T-cell (primary cell): ENCODE measurements around the gene WBP2NL. TPM values are rescaled to one million over a fixed set of nuclear protein-coding genes. Genes with fewer than 3 reads are reported as not detected.

Experiments
- ATAC-seq, 4 experiments: fragments of 200-7000 bp in 3 of 4; fragments of 150-1000 bp in 1 of 4; cut with Tn5 transposase; replicated peaks in 1 of 4; 1 replicate in 3 of 4; 2 replicates in 1 of 4; pipeline ENCODE4 v1.10.0; 2021; ENCODE audit warnings: moderate library complexity in 3 of 4, mild to moderate bottlenecking in 2 of 4, moderate number of reproducible peaks in 1 of 4
- CTCF ChIA-PET, 2 donors: fragments of 300-600 bp; sonication (Branson Sonifier 250); formaldehyde crosslinking; loops; one replicate each; lab custom pipeline; 2022; ENCODE audit warnings: antibody characterized with exemption in 2 of 2; lab: Charles Lee
- POLR2A ChIA-PET, 2 donors: fragments of 300-600 bp; sonication (Branson Sonifier 250); formaldehyde crosslinking; loops; one replicate each; lab custom pipeline; 2022; ENCODE audit warnings: antibody characterized with exemption in 2 of 2; lab: Charles Lee
- DNase-seq, 35 experiments: peaks; one replicate each; pipeline versions ENCODE4 v3.0.0 to v3.0.0-alpha.2; 2013 to 2023
- H3K27ac ChIP-seq: one replicate; pipeline ENCODE4 v1.5.1; 2013; ENCODE audit warnings: low read length
- H3K27me3 ChIP-seq, 2 experiments: replicated peaks in 1 of 2; 1 replicate in 1 of 2; 2 replicates in 1 of 2; pipeline versions ENCODE4 v1.6.1 to v1.7.0; 2013; ENCODE audit warnings: low read length in 1 of 2, mixed read lengths in 1 of 2; ENCODE audit not compliant: control insufficient read depth in 2 of 2, insufficient read depth in 2 of 2; ENCODE audit errors: extremely low read depth in 1 of 2
- H3K36me3 ChIP-seq, 2 donors: 1 replicate in 1 of 2; 2 replicates in 1 of 2; pipeline versions ENCODE4 v1.6.1 to v1.7.0; 2013; ENCODE audit warnings: low read length in 1 of 2; ENCODE audit not compliant: control insufficient read depth in 2 of 2, insufficient read depth in 1 of 2; ENCODE audit errors: extremely low read depth in 1 of 2
- H3K4me1 ChIP-seq, 2 experiments: 1 replicate in 1 of 2; 2 replicates in 1 of 2; pipeline versions ENCODE4 v1.6.1 to v1.7.0; 2013; ENCODE audit warnings: low read length in 2 of 2, mixed read lengths in 1 of 2; ENCODE audit not compliant: insufficient read depth in 2 of 2, control insufficient read depth in 1 of 2; ENCODE audit errors: extremely low read depth in 1 of 2
- H3K4me3 ChIP-seq, 2 donors: 1 replicate in 1 of 2; 2 replicates in 1 of 2; pipeline versions ENCODE4 v1.5.1 to v1.7.0; 2013; ENCODE audit warnings: mild to moderate bottlenecking in 2 of 2, low read length in 1 of 2, moderate library complexity in 1 of 2; ENCODE audit not compliant: control insufficient read depth in 1 of 2; ENCODE audit errors: extremely low read depth in 1 of 2
- H3K9me3 ChIP-seq: 2 replicates; pipeline ENCODE4 v1.7.0; 2013
- H3K27ac Mint-ChIP-seq, 2 donors: one replicate each; pipeline ENCODE4 v1.8.0; 2020 to 2021; ENCODE audit warnings: mild to moderate bottlenecking in 2 of 2, mixed read lengths in 2 of 2
- H3K27me3 Mint-ChIP-seq, 2 donors: one replicate each; pipeline ENCODE4 v1.8.0; 2021 to 2022; ENCODE audit warnings: mixed read lengths in 2 of 2
- H3K36me3 Mint-ChIP-seq: one replicate; pipeline ENCODE4 v1.8.0; 2021; ENCODE audit warnings: mixed read lengths
- H3K4me1 Mint-ChIP-seq, 3 donors: one replicate each; pipeline ENCODE4 v1.8.0; 2020 to 2022; ENCODE audit warnings: mixed read lengths in 3 of 3, mild to moderate bottlenecking in 1 of 3
- H3K4me3 Mint-ChIP-seq, 3 donors: one replicate each; pipeline ENCODE4 v1.8.0; 2020 to 2022; ENCODE audit warnings: mild to moderate bottlenecking in 3 of 3, mixed read lengths in 3 of 3, moderate library complexity in 3 of 3
- H3K9me3 Mint-ChIP-seq, 3 donors: one replicate each; pipeline ENCODE4 v1.8.0; 2020 to 2022; ENCODE audit warnings: mixed read lengths in 3 of 3
- WGBS: methylation state at CpG from one replicate; pipeline ENCODE4 v1.1.5; 2013; ENCODE audit warnings: missing lambda C conversion rate; ENCODE audit not compliant: insufficient coverage; 5-methylcytosine and 5-hydroxymethylcytosine counted together
- total RNA-seq, 35 experiments: library from RNA in 6 of 35; stranded (reverse) in 6 of 35; fragments of 120-200 nt in 1 of 35; gene quantifications; one replicate each; pipeline versions ENCODE4 v1.2.1 to v1.2.4 and lab custom pipeline; 2013 to 2026

WBP2NL gene
- total RNA-seq, 5 donors from 2014 or later (not counting 1 experiment from before 2014, with no cell fraction given) = 1.5 to 2.8 (median 2.2) TPM

DNA sequence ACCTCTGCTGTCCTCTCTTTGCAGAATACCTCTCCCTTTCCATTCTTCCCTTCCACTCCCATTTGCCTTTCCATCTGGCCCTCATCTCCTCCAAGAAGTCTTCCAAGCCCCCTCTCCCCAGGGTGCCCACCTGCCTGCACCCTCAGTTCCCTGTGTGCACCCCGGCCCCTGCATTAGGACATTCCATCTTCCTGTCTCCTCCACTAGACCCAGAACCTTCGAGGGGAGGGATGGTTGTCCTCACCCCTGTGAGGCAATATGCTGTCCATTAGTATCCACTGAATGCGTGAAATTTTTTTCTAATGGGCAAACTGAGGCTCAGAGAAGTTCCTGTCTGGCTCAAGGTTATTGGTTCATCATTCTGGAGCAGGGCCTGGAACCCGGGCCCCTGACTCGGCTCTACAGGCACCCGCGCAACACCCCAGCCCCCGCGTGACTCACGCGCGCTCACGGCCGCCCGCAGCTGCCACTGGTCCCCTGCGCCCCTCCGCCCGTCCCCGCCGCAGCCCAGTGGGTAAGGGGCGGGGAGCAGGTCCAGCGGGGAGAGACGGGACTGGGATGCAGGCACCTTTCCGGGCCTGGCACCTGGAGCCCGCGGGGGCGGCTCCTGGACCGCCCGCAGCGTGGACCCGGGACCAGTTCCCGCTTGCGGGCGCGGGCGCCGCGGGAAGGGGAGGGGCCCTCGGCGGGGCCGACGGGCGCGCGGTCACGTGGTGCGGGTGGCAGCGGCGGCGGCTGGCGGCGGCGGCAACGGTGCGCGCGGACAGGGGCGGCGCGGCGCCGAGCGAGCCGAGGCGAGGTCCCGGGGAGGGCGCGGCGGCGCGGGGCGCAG, 22.3 kb upstream of the WBP2NL start:
- Histone ChIP-seq H3K27me3 (peaks cover 3 to 59% of the 10 kb centered on the region in 2 experiments), H3K27ac (no peak overlapping the region), H3K4me3 (peak overlapping the region; percentile 3 to 19), H3K4me1 (peaks cover 0 to 14% of the 10 kb centered on the region in 2 experiments), H3K9me3 (no peaks in the 10 kb centered on the region), H3K36me3 (no peaks in the 10 kb centered on the region)
- POLR2A ChIA-PET = no interaction called here
- peaks cover 0 to 14% (median 5%) of the 10 kb centered on the region in 3 donors for H3K4me1 Mint-ChIP-seq
- peaks cover 23 to 43% of the 10 kb centered on the region in 2 donors for H3K27me3 Mint-ChIP-seq
- H3K4me3 Mint-ChIP-seq = peak overlapping the region; percentile 55 to 72 (median 68)
- no peaks in the 10 kb centered on the region for H3K36me3 Mint-ChIP-seq
- H3K27ac Mint-ChIP-seq = no peak overlapping the region
- CTCF ChIA-PET = no interaction called here
- peak; percentile 73 to 88 (median 84) for ATAC-seq
- WGBS = under 1% methylated on average over 70 of the region's 72 CpGs
- peak in 19 of 35 experiments; percentile 7 to 66 (median 28) for DNase-seq
- no peaks in the 10 kb centered on the region for H3K9me3 Mint-ChIP-seq

- no peak overlapping the region for H3K27ac ChIP-seq
- no peaks in the 10 kb centered on the region for H3K36me3 ChIP-seq
- ChIA-PET POLR2A (interaction anchor here in 1 of 2 donors (0.6 kb wide), 1 partner anchor 196 kb away, joined by 9 read pairs; no protein-coding TSS in a partner anchor), CTCF (no interaction called here)
- DNase-seq = peak in 8 of 35 experiments; percentile 8 to 24 (median 16)
- H3K4me1 ChIP-seq = peaks cover 0 to 14% of the 10 kb centered on the region in 2 experiments
- peak; percentile 28 to 53 (median 36) for ATAC-seq
- H3K27me3 ChIP-seq = peaks cover 3 to 51% of the 10 kb centered on the region in 2 experiments
- H3K4me1 Mint-ChIP-seq = peaks cover 0 to 14% (median 5%) of the 10 kb centered on the region in 3 donors
- H3K4me3 Mint-ChIP-seq = peak overlapping the region; percentile 43 to 61 (median 57)
- peaks cover 17 to 35% of the 10 kb centered on the region in 2 donors for H3K27me3 Mint-ChIP-seq
- H3K27ac Mint-ChIP-seq = no peak overlapping the region
- H3K9me3 ChIP-seq = no peaks in the 10 kb centered on the region
- no peaks in the 10 kb centered on the region for H3K9me3 Mint-ChIP-seq
- peak overlapping the region; percentile 28 to 35 for H3K4me3 ChIP-seq
- WGBS = 5% methylated on average over 45 of the region's 46 CpGs
- no peaks in the 10 kb centered on the region for H3K36me3 Mint-ChIP-seq
Observed at GRCh38 chr22:41976961-41977566, 21.5 kb upstream of the WBP2NL start.

DNA sequence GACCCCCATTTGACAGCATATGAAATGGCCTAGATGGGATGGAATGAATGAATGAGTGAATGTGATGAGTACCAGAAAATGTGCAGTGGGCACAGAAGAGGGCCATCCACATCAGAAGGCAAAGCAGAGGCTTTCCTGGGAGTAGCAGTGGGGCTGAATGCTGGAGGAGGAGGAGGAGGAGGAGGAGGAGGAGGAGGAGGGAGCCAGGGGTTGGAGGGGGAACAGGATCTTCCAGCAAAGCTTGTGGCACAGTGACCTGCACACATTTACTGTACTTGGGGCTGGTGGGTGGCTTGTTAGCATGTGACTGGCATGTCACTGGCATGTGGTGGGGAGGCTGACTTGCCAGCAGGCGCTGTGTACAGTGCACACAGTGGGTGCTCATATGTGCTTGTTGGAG, 19.9 kb upstream of the WBP2NL start:
- H3K4me3 Mint-ChIP-seq = no peak overlapping the region

DNA sequence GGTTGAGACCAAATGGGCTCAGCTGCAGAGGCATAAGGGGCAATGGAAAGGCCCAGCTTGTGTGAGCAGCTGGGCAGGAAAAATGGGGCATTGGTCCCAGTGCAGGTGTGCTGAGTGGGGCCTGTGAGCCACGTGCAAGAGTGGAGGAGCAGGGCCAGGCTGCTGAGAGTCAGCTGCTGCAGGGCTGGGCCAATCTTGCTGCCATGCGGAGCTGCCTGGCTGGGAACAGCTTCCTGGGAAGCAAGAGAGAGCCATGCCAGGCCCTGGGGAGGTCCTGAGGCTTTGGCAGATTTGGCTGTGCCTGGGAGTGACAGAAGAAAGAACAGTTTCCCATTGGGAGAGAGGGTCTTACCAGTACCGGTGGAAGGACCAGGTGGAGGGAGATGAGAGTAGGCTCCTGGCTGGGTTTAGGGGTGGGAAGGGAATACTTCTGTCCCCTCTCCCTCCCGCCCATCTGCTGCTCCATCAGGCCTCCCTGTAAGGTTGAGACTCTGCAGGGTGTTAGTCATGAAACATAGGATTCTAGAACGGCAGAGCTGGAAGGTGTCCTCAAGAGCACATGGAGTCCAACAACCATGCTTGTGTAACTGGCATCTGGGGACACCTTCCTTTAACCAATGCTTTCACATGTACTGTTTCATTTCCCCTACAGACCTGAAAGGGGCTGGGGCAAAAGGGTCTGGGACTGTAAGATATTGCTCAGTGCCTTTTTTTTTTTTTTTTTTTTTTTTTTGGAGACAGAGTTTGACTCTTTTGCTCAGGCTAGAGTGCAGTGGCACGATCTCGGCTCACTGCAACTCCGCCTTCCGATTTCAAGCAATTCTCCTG, 19.0 kb upstream of the WBP2NL start:
- H3K27me3 ChIP-seq = peaks cover 3 to 37% of the 10 kb centered on the region in 2 experiments
- no peak for DNase-seq
- no peak overlapping the region for H3K27ac Mint-ChIP-seq
- H3K9me3 Mint-ChIP-seq = no peaks in the 10 kb centered on the region
- ATAC-seq = no peak
- H3K4me3 Mint-ChIP-seq = no peak overlapping the region
- no peaks in the 10 kb centered on the region for H3K9me3 ChIP-seq
- no peak overlapping the region for H3K4me3 ChIP-seq
- no peak overlapping the region for H3K27ac ChIP-seq
- H3K36me3 ChIP-seq = no peaks in the 10 kb centered on the region
- CTCF ChIA-PET = no interaction called here
- peaks cover 0 to 14% of the 10 kb centered on the region in 2 experiments for H3K4me1 ChIP-seq
- 64% methylated on average over 2 of the region's 9 CpGs for WGBS
- POLR2A ChIA-PET = no interaction called here
- H3K4me1 Mint-ChIP-seq = peaks cover 0 to 14% (median 5%) of the 10 kb centered on the region in 3 donors
- peaks cover 11 to 19% of the 10 kb centered on the region in 2 donors for H3K27me3 Mint-ChIP-seq
- no peaks in the 10 kb centered on the region for H3K36me3 Mint-ChIP-seq

More for the DNA sequence above, 19.9 kb upstream of the WBP2NL start:
- peaks cover 3 to 39% of the 10 kb centered on the region in 2 experiments for H3K27me3 ChIP-seq
- Mint-ChIP-seq H3K9me3 (no peaks in the 10 kb centered on the region), H3K4me1 (peaks cover 0 to 14% (median 5%) of the 10 kb centered on the region in 3 donors), H3K27me3 (peaks cover 11 to 23% of the 10 kb centered on the region in 2 donors), H3K36me3 (no peaks in the 10 kb centered on the region), H3K27ac (no peak overlapping the region)
- no peaks in the 10 kb centered on the region for H3K36me3 ChIP-seq
- WGBS = 100% methylated on average over 1 of the region's 1 CpG
- DNase-seq = no peak
- peaks cover 0 to 14% of the 10 kb centered on the region in 2 experiments for H3K4me1 ChIP-seq
- no peaks in the 10 kb centered on the region for H3K9me3 ChIP-seq
- no peak overlapping the region for H3K4me3 ChIP-seq
- CTCF ChIA-PET = no interaction called here
- POLR2A ChIA-PET = no interaction called here
- no peak overlapping the region for H3K27ac ChIP-seq
- no peak for ATAC-seq

DNA sequence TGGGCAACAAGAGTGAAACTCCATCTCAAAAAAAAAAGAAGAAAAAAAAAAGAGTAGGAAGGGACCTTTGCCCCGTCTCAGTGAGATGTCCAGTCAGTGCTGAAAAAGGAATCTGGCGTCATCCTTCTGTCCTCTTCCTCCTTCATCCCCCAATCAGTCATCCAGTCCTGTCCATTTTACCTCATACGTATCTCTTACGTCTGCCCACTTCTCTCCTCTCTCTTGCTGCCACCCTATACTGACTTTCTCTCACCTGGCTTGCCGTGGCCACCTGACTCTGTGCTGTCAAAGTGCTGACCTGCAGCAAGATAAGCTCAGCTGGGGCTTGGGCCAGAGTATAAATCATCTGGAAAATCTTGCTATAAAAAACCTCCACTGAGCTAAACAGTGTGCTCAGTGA, 15.7 kb upstream of the WBP2NL start:
- ChIA-PET POLR2A (no interaction called here), CTCF (no interaction called here)
- peaks cover 2 to 14% of the 10 kb centered on the region in 2 experiments for H3K27me3 ChIP-seq
- H3K9me3 Mint-ChIP-seq = no peaks in the 10 kb centered on the region
- H3K4me1 ChIP-seq = no peaks in the 10 kb centered on the region
- no peaks in the 10 kb centered on the region for H3K36me3 ChIP-seq
- H3K9me3 ChIP-seq = no peaks in the 10 kb centered on the region
- no peak overlapping the region for H3K27ac ChIP-seq
- 68% methylated on average over 5 of the region's 5 CpGs for WGBS
- peaks cover 0 to 3% of the 10 kb centered on the region in 2 donors for H3K27me3 Mint-ChIP-seq
- no peaks in the 10 kb centered on the region for H3K4me1 Mint-ChIP-seq
- no peak overlapping the region for H3K4me3 ChIP-seq
- no peak overlapping the region for H3K27ac Mint-ChIP-seq
- ATAC-seq (no peak), DNase-seq (no peak)
- H3K36me3 Mint-ChIP-seq = no peaks in the 10 kb centered on the region
- H3K4me3 Mint-ChIP-seq = no peak overlapping the region
